HEK293T (cell line): Measurements from ENCODE around the gene YEATS4.

ENCODE experiments used
- BHLHE40 ChIP-seq: fragments of 450-650 bp; IDR thresholded peaks from 2 replicates; pipeline ENCODE4 v1.6.1; 2016; ENCODE audit warnings: mild to moderate bottlenecking, moderate library complexity, borderline replicate concordance
- FOXA1 ChIP-seq: fragments of 450-650 bp; IDR thresholded peaks from 2 replicates; pipeline ENCODE4 v1.6.1; 2016; ENCODE audit warnings: mild to moderate bottlenecking
- FOXM1 ChIP-seq: fragments of 450-650 bp; IDR thresholded peaks from 2 replicates; pipeline ENCODE4 v1.6.1; 2017; ENCODE audit warnings: mild to moderate bottlenecking, borderline replicate concordance
- LEF1 ChIP-seq: fragments of 450-650 bp; IDR thresholded peaks from 2 replicates; pipeline ENCODE4 v1.6.1; 2017; ENCODE audit warnings: mild to moderate bottlenecking, borderline replicate concordance
- SP1 ChIP-seq: fragments of 450-650 bp; IDR thresholded peaks from 2 replicates; pipeline ENCODE4 v1.6.1; 2017
- SUZ12 ChIP-seq: fragments of 450-650 bp; IDR thresholded peaks from 2 replicates; pipeline ENCODE4 v1.6.1; 2016; ENCODE audit warnings: mild to moderate bottlenecking
- TARDBP ChIP-seq: fragments of 450-650 bp; IDR thresholded peaks from 2 replicates; pipeline ENCODE4 v1.6.1; 2016
- ZNF384 ChIP-seq: fragments of 450-650 bp; IDR thresholded peaks from 2 replicates; pipeline ENCODE4 v1.6.1; 2016

- TF ChIP-seq ZNF384 = no peak
- TF ChIP-seq LEF1 = no peak
- TF ChIP-seq SUZ12 = no peak
- TF ChIP-seq FOXA1 = no peak
- no peak for TF ChIP-seq SP1
- no peak for TF ChIP-seq BHLHE40
- TF ChIP-seq FOXM1 = no peak
- TF ChIP-seq TARDBP = no peak
Observed at GRCh38 chr12:69385038-69385437, 25.5 kb downstream of the YEATS4 start.
